ENCODE measurements around the gene DUSP9. TPM values are rescaled to one million over a fixed set of nuclear protein-coding genes. Genes with fewer than 3 reads are reported as not detected.

The DUSP9 gene
- total and polyA plus RNA-seq, 11 donors, result 0.04 to 0.25 TPM; not detected in 9

GRCh38 chrX:153622661-153623309, 24.2 kb upstream of the DUSP9 start:
- 74 to 81% (median 76%) methylated on average over 17 of the region's 17 CpGs for WGBS, 4 donors

GRCh38 chrX:153623310-153624029, 23.5 kb upstream of the DUSP9 start:
- no peaks in the 10 kb centered on the region for H3K9me3 ChIP-seq
- TF ChIP-seq, protein P1, sequence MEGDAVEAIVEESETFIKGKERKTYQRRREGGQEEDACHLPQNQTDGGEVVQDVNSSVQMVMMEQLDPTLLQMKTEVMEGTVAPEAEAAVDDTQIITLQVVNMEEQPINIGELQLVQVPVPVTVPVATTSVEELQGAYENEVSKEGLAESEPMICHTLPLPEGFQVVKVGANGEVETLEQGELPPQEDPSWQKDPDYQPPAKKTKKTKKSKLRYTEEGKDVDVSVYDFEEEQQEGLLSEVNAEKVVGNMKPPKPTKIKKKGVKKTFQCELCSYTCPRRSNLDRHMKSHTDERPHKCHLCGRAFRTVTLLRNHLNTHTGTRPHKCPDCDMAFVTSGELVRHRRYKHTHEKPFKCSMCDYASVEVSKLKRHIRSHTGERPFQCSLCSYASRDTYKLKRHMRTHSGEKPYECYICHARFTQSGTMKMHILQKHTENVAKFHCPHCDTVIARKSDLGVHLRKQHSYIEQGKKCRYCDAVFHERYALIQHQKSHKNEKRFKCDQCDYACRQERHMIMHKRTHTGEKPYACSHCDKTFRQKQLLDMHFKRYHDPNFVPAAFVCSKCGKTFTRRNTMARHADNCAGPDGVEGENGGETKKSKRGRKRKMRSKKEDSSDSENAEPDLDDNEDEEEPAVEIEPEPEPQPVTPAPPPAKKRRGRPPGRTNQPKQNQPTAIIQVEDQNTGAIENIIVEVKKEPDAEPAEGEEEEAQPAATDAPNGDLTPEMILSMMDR (IDR thresholded peaks at IDR 0.05), result no peak
- TF ChIP-seq POLR2A (IDR thresholded peaks at IDR 0.05), result no peak
- ATAC-seq (no peak), DNase-seq (peak in 1 of 5 donors; percentile 15)
- H3K4me1 ChIP-seq, result no peaks in the 10 kb centered on the region
- H3K27me3 ChIP-seq, result peaks cover 0 to 21% (median 0%) of the 10 kb centered on the region in 9 donors
- no peaks in the 10 kb centered on the region for H3K36me3 ChIP-seq
- intact Hi-C loops (cut with DNase I), result loop anchor here in 1 of 10 donors (10.0 kb wide), 1 partner anchor 371 kb away; no protein-coding TSS in a partner anchor
- H3K4me3 ChIP-seq, result no peak overlapping the region
- no peak overlapping the region for H3K27ac ChIP-seq
- 78 to 84% (median 79%) methylated on average over 12 to 16 of the region's 16 CpGs for WGBS, 4 donors

More at GRCh38 chrX:153622661-153623309, 24.2 kb upstream of the DUSP9 start:
- Histone ChIP-seq H3K4me1 (no peaks in the 10 kb centered on the region), H3K36me3 (no peaks in the 10 kb centered on the region), H3K27me3 (peaks cover 0 to 27% (median 0%) of the 10 kb centered on the region in 9 donors), H3K4me3 (no peak overlapping the region), H3K9me3 (no peaks in the 10 kb centered on the region), H3K27ac (no peak overlapping the region)
- no peak for TF ChIP-seq POLR2A (IDR thresholded peaks at IDR 0.05)
- TF ChIP-seq, protein P1 (IDR thresholded peaks at IDR 0.05), result no peak
- no peak for ATAC-seq
- intact Hi-C loops (cut with DNase I), result loop anchor here in 1 of 10 donors (10.0 kb wide), 1 partner anchor 372 kb away; no protein-coding TSS in a partner anchor
- DNase-seq, result no peak

- Histone ChIP-seq H3K4me3 (no peak overlapping the region), H3K36me3 (no peaks in the 10 kb centered on the region), H3K27me3 (peaks cover 0 to 21% (median 0%) of the 10 kb centered on the region in 9 donors), H3K27ac (no peak overlapping the region), H3K9me3 (no peaks in the 10 kb centered on the region), H3K4me1 (no peaks in the 10 kb centered on the region)
- DNase-seq, result peak in 1 of 5 donors; percentile 11
- intact Hi-C loops (cut with DNase I), result loop anchor here in 1 of 10 donors (10.0 kb wide), 1 partner anchor 370 kb away; no protein-coding TSS in a partner anchor
- TF ChIP-seq, protein P1 (IDR thresholded peaks at IDR 0.05), result no peak
- no peak for TF ChIP-seq POLR2A (IDR thresholded peaks at IDR 0.05)
- no peak for ATAC-seq
- WGBS, 4 donors, result 77 to 85% (median 79%) methylated on average over 10 to 15 of the region's 15 CpGs
Observed at GRCh38 chrX:153624196-153625091, 22.6 kb upstream of the DUSP9 start.

All from heart left ventricle (tissue), 16 donors.